ENCODE results near the gene SCTR. TPM values are rescaled to one million over a fixed set of nuclear protein-coding genes. Genes with fewer than 3 reads are reported as not detected.

The SCTR gene
- total RNA-seq, 1 donor from 2014 or later, result 0.82 TPM

- no peak for DNase-seq (ENCODE audit: low spot score in 2 of 2)
- FAIRE-seq, result no peak
Observed at GRCh38 chr2:119488245-119489214, 35.8 kb downstream of the SCTR start.

DNA sequence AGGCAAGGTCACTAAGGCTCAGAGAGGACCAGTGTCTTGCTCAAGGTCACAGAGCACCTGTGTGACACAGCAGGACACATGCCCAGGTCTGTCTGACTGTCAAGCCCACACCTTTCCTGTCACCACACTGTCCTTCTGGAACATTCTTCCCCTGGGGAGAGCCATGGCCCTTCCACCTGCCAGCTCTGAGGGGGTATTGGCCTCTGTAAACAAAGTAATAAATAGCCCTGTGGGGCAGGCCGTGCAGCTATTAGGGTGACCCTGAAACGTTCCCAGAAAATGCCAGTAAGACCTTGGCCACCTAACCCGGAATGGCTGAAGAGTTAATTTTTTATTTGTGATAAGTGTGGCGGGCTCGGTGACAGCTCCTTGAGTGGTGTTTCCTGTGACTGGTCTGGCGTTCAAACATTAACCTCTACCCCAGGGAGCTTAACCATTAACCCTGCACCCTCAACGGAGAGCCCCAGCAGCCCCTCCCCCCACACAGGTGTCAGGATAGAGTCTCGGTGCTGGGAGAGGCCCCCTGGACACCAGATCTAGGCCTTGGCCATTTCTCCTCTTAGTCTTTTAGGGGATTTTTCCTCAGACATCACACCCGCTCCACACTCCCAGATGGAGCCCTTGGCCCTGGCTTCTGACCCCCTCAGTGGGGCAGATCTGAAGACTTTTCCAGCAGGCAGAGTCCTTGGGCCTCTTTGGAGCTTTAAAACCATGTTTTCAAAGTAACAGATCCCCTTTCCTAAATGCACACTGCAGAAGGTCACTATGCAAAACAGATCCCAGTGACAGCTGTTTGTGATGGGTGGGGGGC, 36.6 kb downstream of the SCTR start:
- no peak for DNase-seq (ENCODE audit: low spot score in 2 of 2)
- FAIRE-seq, result no peak

GRCh38 chr2:119486886-119487285, 37.4 kb downstream of the SCTR start:
- DNase-seq (ENCODE audit: low spot score in 2 of 2) (no peak), FAIRE-seq (no peak)

GRCh38 chr2:119486196-119486827, 38.0 kb downstream of the SCTR start:
- FAIRE-seq (no peak), DNase-seq (ENCODE audit: low spot score in 2 of 2) (no peak)

DNA sequence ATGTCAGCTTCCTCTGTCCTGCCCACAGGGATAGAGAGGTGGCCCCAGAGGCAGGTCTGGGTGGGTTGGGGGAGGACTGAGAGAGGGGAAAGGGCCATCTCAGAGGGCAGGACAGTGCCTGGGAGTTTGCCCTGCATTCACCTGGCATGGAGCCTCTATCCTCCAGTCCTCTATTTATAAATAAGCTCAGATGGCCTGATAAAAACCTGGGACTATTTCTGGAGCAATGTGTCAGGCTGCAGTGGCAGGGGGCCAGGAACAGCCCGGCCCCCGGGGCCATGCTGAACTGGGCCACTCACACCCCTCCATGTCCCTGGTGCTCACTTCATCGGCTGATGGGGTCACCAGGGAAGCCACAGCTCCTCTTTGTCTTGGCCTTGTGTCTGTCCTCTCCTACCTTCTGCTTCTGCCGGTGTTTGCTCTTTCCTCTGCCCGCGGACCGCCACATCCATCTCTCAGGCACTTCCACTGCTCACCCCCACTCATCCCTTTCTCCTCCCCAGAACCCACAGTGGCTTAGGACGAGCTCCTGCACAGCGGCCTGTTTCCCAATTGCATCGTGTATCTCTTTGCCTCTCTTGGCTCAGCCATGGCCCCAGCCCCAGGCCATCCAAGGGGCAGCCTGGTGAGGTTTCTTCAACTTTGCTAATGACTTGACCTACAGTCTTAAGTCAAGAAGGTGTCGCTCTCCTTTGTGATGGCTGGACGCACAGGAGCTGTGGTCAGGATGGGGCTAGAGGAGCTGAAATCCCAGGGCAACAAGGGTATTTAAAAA, 38.8 kb downstream of the SCTR start:
- FAIRE-seq, result no peak
- DNase-seq (ENCODE audit: low spot score in 2 of 2), result no peak

- DNase-seq (ENCODE audit: low spot score in 2 of 2), result no peak
- no peak for FAIRE-seq
Observed at GRCh38 chr2:119484834-119485233, 39.4 kb downstream of the SCTR start.

DNA sequence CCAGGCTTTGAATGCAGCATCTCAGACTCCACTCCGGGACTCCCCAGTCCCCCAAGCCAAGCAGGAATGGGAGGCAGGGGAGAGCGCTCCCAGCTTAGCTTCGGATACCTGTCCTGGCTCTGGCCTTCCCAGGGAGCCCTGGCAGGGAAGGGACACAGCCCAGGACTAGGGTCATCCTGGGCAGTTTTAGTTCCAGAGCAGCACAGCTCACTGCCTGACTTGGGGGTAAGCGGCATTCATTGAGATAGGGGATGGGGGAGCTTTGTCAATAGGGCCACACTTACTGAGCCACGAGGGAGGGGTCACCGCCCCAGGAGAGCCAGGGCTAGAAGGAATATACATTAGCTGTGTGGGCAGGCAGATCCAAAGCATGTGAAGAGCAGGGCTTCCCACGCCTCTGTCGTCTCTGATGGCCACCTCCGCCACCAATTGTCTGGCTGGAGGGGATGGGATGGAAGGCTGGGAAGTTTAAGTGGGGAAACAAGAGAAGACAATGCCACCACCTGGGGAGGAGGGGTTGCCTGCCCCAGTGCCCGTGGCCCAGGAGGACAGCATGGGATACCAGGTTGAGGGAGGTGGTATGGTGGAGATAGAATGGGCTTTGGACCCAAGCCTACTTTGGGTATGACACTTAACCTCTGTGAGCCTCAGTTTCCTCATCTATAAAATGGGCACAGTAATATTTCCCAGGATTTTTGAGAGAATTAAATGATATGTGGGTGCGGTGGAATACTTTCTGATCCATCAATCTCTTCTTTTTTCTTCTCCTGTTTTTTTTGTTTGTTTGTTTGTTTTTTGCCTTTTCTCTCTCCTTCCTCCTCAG, 40.2 kb downstream of the SCTR start:
- DNase-seq (ENCODE audit: low spot score in 2 of 2), result no peak

DNA sequence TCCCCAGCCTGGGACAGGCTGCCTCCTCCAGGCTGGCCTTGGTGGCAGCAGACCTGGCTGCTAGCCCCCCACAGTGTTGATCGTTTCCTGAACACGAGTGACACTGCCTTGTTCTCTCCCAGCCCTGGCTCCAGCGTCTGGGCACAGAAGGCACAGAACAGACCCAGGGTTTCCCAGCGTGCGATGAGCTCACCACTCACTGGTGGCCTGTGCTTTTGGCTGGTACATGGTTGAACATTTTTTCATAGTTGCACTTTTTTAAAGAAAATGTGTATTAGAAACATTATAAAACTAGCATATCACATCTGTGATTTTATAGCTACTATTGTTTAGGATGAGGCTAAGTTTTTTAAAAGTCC, 40.9 kb downstream of the SCTR start:
- no peak for DNase-seq (ENCODE audit: low spot score in 2 of 2)
- no peak for FAIRE-seq

More for the DNA sequence above, 40.2 kb downstream of the SCTR start:
- no peak for FAIRE-seq

- FAIRE-seq, result no peak
Observed at GRCh38 chr2:119482481-119483394, 41.5 kb downstream of the SCTR start.

GRCh38 chr2:119481501-119482455, 42.5 kb downstream of the SCTR start:
- DNase-seq (ENCODE audit: low spot score in 2 of 2) (no peak), FAIRE-seq (no peak)

More at GRCh38 chr2:119482481-119483394, 41.5 kb downstream of the SCTR start:
- DNase-seq (ENCODE audit: low spot score in 2 of 2), result no peak

DNA sequence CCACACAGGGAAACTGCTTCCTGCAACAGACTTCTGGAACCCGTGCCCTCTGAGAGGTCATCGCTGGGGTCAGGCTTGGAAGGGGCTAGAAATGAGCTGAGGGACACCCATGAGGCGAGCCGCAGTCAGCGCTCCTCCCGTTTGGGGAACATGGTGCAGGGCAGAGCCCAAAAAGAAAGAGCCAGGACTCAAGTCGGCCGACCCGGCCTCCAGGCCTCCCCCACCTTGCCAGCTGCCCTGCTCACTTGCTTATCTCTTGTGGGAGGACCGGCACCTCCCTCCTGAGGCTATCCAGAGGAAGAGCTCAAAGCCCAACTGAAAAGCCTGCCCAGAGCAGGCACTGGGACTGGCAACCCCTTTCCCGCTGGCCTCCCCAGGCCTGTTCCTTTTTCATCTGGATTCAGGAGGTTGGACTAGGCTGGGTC, 43.6 kb downstream of the SCTR start:
- DNase-seq (ENCODE audit: low spot score in 2 of 2) (no peak), FAIRE-seq (no peak)

DNA sequence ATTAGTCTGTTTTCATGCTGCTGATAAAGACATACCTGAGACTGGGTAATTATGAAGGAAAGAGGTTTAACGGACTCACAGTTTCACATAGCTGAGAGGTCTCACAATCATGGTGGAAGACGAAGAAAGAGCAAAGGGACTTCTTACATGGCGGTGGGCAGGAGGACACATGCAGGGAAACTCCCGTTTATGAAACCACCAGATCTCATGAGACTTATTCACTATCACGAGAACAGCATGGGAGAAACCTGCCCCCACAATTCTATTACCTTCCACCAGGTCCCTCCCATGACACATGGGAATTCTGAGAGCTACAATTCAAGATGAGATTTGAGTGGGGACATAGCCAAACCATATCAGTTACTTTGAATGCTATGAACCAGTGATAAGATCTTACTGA, 44.1 kb downstream of the SCTR start:
- DNase-seq (ENCODE audit: low spot score in 2 of 2) (no peak), FAIRE-seq (no peak)

- no peak for DNase-seq (ENCODE audit: low spot score in 2 of 2)
- FAIRE-seq, result no peak
Observed at GRCh38 chr2:119478978-119479295, 45.3 kb downstream of the SCTR start.

DNA sequence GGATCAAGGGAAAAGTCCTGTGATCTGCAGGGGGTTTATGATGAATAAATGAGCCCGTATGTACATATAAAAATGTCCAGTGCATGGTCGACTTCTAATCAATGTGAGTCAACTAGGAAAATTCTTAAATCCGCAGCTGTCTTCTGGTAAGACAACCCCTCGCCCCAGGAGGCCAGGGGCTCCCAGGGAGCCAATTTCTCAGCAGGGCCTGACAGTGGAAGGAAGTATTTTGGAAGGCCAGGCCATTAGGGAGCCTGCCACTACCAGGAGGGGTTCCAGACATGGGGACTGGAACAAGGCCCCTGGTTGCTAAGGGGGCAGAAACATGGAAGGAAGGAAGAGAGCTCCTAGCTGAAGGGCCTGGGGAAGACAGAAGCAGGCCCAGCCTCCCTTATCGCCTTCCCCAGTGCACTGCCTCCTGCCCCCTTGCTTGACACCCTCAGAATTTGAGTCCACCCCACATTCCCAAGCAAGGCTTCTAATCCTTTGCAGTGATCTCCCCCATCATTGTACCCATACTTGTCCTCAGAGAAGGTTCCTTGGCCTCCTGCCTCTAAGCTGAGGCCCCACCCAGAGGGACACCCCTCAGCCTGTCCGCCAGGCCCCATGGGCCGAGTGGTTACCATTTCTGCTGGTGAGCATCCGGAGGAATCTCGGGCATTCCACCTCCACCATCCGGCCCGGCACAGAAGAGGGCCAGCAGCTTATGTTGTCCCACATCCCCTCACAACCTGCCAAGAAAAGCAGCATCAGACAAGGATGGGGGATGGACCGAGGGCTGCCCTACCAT, 45.9 kb downstream of the SCTR start:
- DNase-seq (ENCODE audit: low spot score in 2 of 2) (no peak), FAIRE-seq (no peak)

DNA sequence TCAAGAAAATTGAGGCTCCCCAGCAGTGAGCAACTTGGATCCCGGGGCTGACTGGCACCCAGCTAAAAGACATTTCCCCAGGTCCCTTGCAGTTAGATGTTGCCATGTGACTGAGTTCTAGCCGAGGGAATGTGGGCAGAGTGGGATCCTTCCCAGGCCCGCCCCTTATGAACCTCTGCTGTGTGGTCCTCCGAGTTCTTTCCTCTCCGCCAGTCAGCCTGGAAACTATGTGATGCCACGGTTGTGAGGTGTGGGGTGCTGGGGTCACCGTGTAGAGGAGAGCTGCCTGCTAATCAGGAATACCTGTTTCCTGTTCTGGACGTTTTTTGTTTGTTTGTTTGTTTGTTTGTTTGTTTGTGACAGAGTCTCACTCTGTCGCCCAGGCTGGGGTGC, 47.2 kb downstream of the SCTR start:
- no peak for FAIRE-seq
- no peak for DNase-seq (ENCODE audit: low spot score in 2 of 2)

DNA sequence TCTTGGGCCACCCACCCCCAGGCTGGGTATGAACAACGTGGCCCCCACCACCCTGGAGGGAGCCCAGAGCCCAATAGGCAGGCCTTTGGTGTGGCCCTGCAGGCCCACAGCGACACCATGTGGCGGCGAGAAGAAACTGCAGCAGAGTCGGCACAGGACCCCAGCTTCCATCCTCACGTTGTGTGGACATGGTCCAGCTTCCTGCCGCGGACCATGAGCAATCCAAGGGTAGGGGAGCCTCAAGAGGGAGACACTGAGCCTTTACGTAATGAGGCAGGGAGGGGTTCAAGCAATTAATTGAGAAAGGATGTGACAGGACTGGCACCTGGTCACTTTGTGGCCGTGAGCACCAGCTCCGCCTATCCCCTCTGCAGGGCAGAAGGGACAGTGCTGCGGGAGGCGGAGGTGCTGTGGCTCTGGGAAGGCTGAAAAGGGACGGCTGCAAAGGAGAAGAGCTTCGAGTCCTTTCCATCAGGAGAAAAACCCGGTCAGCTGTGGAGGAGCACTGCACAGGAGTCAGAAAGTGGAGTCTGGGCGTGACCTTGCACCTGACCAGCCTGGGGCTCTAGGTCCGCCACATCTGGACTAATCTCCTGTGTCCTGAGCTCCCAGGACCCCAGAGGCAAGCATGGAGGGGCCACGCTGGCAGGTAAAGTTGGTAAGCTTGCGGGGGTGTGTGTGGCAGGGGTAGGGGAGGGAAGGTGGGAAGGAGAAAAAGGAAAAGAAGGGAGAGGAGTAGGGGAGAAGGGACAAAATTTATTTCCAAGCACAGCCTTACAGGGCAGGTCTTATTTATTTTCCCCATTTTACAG, 47.8 kb downstream of the SCTR start:
- FAIRE-seq, result no peak
- peak; percentile 37 to 77 for DNase-seq (ENCODE audit: low spot score in 2 of 2)

Measured in frontal cortex (tissue), 4 donors.